Brain microvascular endothelial cell (primary cell): Measurements from ENCODE around the gene RNF149.

Experiments
- DNase-seq: peaks from one replicate; pipeline ENCODE4 v3.0.0-alpha.2; 2020
- H3K27ac ChIP-seq: fragments of 250-450 bp; sonication (Bioruptor Pico); 2 replicates; pipeline ENCODE4 v1.5.1; 2020; ENCODE audit warnings: mild to moderate bottlenecking, moderate library complexity
- H3K27me3 ChIP-seq: fragments of 250-450 bp; sonication (Bioruptor Pico); replicated peaks from 2 replicates; pipeline ENCODE4 v1.5.1; 2020; ENCODE audit warnings: mild to moderate bottlenecking
- H3K36me3 ChIP-seq: fragments of 250-450 bp; sonication (Bioruptor Pico); replicated peaks from 2 replicates; pipeline ENCODE4 v1.5.1; 2020; ENCODE audit warnings: mild to moderate bottlenecking
- H3K4me3 ChIP-seq: 2 replicates; pipeline ENCODE4 v1.5.1; 2011; ENCODE audit warnings: low read depth, mild to moderate bottlenecking, control low read depth, low read length, moderate library complexity
- CTCF ChIP-seq: IDR thresholded peaks from 2 replicates; pipeline ENCODE4 v1.5.1; 2011; ENCODE audit warnings: low read depth, mild to moderate bottlenecking, moderate library complexity, low read length, control low read depth, inconsistent platforms; ENCODE audit errors: missing control alignments
- in situ Hi-C: cut with HindIII; loops from 2 replicates; pipeline ENCODE4 v1.10.0; 2017; ENCODE audit warnings: low sequenced_read_pairs, low pct_ligation_motif_present

The RNF149 gene

GRCh38 chr2:101278925-101279324 lies 29.6 kb downstream of the RNF149 start:
- no peak for DNase-seq
- Histone ChIP-seq H3K4me3 (no peak overlapping the region), H3K27ac (no peak overlapping the region), H3K27me3 (no peaks in the 10 kb centered on the region), H3K36me3 (peaks cover 30% of the 10 kb centered on the region)
- in situ Hi-C loops: no loop called here
- no peak for TF ChIP-seq CTCF

- H3K27ac ChIP-seq: no peak overlapping the region
- peak; percentile 19 for DNase-seq
- in situ Hi-C loops: no loop called here
- TF ChIP-seq CTCF: peak; percentile 42
- no peaks in the 10 kb centered on the region for H3K27me3 ChIP-seq
- peaks cover 29% of the 10 kb centered on the region for H3K36me3 ChIP-seq
- H3K4me3 ChIP-seq: no peak overlapping the region
Measured at GRCh38 chr2:101277111-101277510, 31.4 kb downstream of the RNF149 start.

GRCh38 chr2:101274142-101274541 lies 34.4 kb downstream of the RNF149 start:
- Histone ChIP-seq H3K36me3 (peaks cover 37% of the 10 kb centered on the region), H3K27ac (no peak overlapping the region), H3K4me3 (no peak overlapping the region), H3K27me3 (no peaks in the 10 kb centered on the region)
- DNase-seq: no peak
- in situ Hi-C loops: no loop called here
- TF ChIP-seq CTCF: no peak

GRCh38 chr2:101273056-101273455 lies 35.4 kb downstream of the RNF149 start:
- Histone ChIP-seq H3K27ac (no peak overlapping the region), H3K36me3 (peaks cover 38% of the 10 kb centered on the region), H3K27me3 (no peaks in the 10 kb centered on the region), H3K4me3 (no peak overlapping the region)
- DNase-seq: no peak
- no peak for TF ChIP-seq CTCF
- in situ Hi-C loops: no loop called here

- Histone ChIP-seq H3K4me3 (no peak overlapping the region), H3K27ac (no peak overlapping the region), H3K36me3 (peaks cover 38% of the 10 kb centered on the region), H3K27me3 (no peaks in the 10 kb centered on the region)
- no peak for DNase-seq
- TF ChIP-seq CTCF: no peak
- in situ Hi-C loops: no loop called here
Measured at GRCh38 chr2:101272045-101272784, 36.3 kb downstream of the RNF149 start.
